ENCODE data around the gene FSTL3.

GRCh38 chr19:662962-663681 lies 13.1 kb upstream of the FSTL3 start, which contains the start of gene RNF126:
- TF ChIP-seq GATA2 (IDR thresholded peaks at IDR 0.05; ENCODE audit: low read depth, low read length) (no peak), GATA3 (IDR thresholded peaks at IDR 0.05; ENCODE audit: low read depth, low read length) (no peak)

Data from SH-SY5Y (cell line).